GM23248 (cell line): ENCODE measurements around the gene MTG2.

Experiments
- EZH2 ChIP-seq: fragments of 200-600 bp; sonication (generic); IDR thresholded peaks from 2 replicates; pipeline ENCODE4 v1.6.1; 2018; ENCODE audit warnings: antibody characterized with exemption, mild to moderate bottlenecking; ENCODE audit not compliant: insufficient read depth, poor library complexity, severe bottlenecking
- EZH2phosphoT487 ChIP-seq: fragments of 200-600 bp; sonication (generic); IDR thresholded peaks from 2 replicates; pipeline ENCODE4 v1.6.1; 2018; ENCODE audit warnings: antibody characterized with exemption, moderate library complexity, mild to moderate bottlenecking, low read depth; ENCODE audit not compliant: insufficient read depth

- TF ChIP-seq EZH2phosphoT487 (no peak), EZH2 (no peak)
Measured at GRCh38 chr20:62238569-62239277, 55.9 kb downstream of the MTG2 start.
